ENCODE data around the gene MZF1. TPM values are rescaled to one million over a fixed set of nuclear protein-coding genes. Genes with fewer than 3 reads are reported as not detected.

The MZF1 gene
- total and polyA plus RNA-seq, 10 of the 15 experiments (the other 5 are each of a cell fraction or from before 2014, with no cell fraction given): 0.38 to 14.7 (median 7.2) TPM

DNA sequence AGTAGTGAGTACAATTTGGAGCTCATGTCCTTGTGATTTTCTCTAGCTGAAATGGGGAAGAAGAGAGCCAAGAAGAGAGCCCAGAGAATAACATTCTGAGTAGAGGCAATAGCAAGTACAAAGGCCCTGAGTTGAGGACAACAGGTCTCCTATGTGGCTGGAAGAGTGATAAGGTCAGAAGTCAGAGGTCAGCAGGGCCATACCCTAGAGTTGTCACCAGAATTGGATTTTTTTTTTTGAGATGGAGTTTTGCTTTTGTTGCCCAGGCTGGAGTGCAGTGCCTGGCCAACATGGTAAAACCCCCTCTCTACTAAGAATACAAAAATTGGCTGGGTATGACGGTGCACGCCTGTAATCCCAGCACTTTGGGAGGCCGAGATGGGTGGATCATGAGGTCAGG lies 37.3 kb downstream of the MZF1 start:
- Histone ChIP-seq H3K9me3 (replicated peaks; ENCODE audit: control insufficient read depth, insufficient read depth, low read length) (no peaks in the 10 kb centered on the region), H2AFZ (ENCODE audit: control insufficient read depth, low read depth, low read length) (no peak overlapping the region), H3K4me3 (no peak overlapping the region), H3K27me3 (replicated peaks in 1 of 2; ENCODE audit: control insufficient read depth in 2 of 2, insufficient read depth in 2 of 2, low read length in 1 of 2) (peaks cover 0 to 1% of the 10 kb centered on the region in 2 experiments; a peak in 2 of 4 replicates), H3K36me3 (ENCODE audit: control insufficient read depth in 2 of 2, insufficient read depth in 2 of 2, low read length in 1 of 2) (no peaks in the 10 kb centered on the region), H3K4me1 (ENCODE audit: control insufficient read depth, insufficient read depth, low read length) (no peaks in the 10 kb centered on the region), H3K79me2 (ENCODE audit: control insufficient read depth, insufficient read depth, low read length) (no peaks in the 10 kb centered on the region), H3K4me2 (ENCODE audit: control insufficient read depth, insufficient read depth) (no peak overlapping the region), H3K27ac (ENCODE audit: control insufficient read depth, insufficient read depth) (no peak overlapping the region), H4K20me1 (ENCODE audit: control insufficient read depth, insufficient read depth) (no peaks in the 10 kb centered on the region), H3K9ac (ENCODE audit: control insufficient read depth, insufficient read depth, low read length) (no peak overlapping the region)
- intact Hi-C loops (cut with micrococcal nuclease; ENCODE audit: unreplicated experiment) (no loop called here), in situ Hi-C loops (cut with MboI) (no loop called here)
- ChIA-PET RAD21 (ENCODE audit: unreplicated experiment) (no interaction called here), POLR2A (no interaction called here), CTCF (interaction anchor here (0.5 to 1.2 kb wide), 2 partner anchors 8 to 16 kb away, joined by 3 to 5 read pairs; partner anchors contain the start of genes TRIM28 and ZBTB45), SMC1A (ENCODE audit: uncharacterized antibody, unreplicated experiment) (no interaction called here)
- no TSS peak for BruUV-seq (replicated peaks)
- FAIRE-seq (no peak), DNase-seq (ENCODE audit: low read depth, low spot score) (no peak), ATAC-seq (no peak)
- no peak for TF ChIP-seq HDAC6 (IDR thresholded peaks at IDR 0.05; ENCODE audit: unreplicated experiment)
- no peak for TF ChIP-seq SMC3 (IDR thresholded peaks at IDR 0.05; ENCODE audit: borderline replicate concordance, low read length)
- TF ChIP-seq, protein P1, sequence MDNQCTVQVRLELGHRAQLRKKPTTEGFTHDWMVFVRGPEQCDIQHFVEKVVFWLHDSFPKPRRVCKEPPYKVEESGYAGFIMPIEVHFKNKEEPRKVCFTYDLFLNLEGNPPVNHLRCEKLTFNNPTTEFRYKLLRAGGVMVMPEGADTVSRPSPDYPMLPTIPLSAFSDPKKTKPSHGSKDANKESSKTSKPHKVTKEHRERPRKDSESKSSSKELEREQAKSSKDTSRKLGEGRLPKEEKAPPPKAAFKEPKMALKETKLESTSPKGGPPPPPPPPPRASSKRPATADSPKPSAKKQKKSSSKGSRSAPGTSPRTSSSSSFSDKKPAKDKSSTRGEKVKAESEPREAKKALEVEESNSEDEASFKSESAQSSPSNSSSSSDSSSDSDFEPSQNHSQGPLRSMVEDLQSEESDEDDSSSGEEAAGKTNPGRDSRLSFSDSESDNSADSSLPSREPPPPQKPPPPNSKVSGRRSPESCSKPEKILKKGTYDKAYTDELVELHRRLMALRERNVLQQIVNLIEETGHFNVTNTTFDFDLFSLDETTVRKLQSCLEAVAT (IDR thresholded peaks at IDR 0.05): no peak
- TF ChIP-seq, protein P2, sequence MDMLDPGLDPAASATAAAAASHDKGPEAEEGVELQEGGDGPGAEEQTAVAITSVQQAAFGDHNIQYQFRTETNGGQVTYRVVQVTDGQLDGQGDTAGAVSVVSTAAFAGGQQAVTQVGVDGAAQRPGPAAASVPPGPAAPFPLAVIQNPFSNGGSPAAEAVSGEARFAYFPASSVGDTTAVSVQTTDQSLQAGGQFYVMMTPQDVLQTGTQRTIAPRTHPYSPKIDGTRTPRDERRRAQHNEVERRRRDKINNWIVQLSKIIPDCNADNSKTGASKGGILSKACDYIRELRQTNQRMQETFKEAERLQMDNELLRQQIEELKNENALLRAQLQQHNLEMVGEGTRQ (IDR thresholded peaks at IDR 0.05; ENCODE audit: borderline replicate concordance, low read depth, low read length): no peak
- TF ChIP-seq NBN (IDR thresholded peaks at IDR 0.05): no peak
- TF ChIP-seq CBX5 (IDR thresholded peaks at IDR 0.05; ENCODE audit: low read depth): no peak
- TF ChIP-seq HDAC2 (IDR thresholded peaks at IDR 0.05): no peak
- no peak for TF ChIP-seq BHLHE40 (IDR thresholded peaks at IDR 0.05; ENCODE audit: borderline replicate concordance in 1 of 2, low read depth in 2 of 2, low read length in 1 of 2)
- TF ChIP-seq RAD21 (IDR thresholded peaks at IDR 0.05; ENCODE audit: insufficient read depth, low read depth, low read length): no peak
- 53% methylated on average over 3 of the region's 3 CpGs for WGBS (ENCODE audit: insufficient coverage, insufficient replicate concordance, low lambda C conversion rate, missing lambda C conversion rate)
